ENCODE data around the gene OR10A3.
"Not testable (repeated sequence)": the region's sequence is repeated elsewhere in the genome, so short reads cannot be mapped to it uniquely, and the experiment has no call there.

The OR10A3 gene, protein sequence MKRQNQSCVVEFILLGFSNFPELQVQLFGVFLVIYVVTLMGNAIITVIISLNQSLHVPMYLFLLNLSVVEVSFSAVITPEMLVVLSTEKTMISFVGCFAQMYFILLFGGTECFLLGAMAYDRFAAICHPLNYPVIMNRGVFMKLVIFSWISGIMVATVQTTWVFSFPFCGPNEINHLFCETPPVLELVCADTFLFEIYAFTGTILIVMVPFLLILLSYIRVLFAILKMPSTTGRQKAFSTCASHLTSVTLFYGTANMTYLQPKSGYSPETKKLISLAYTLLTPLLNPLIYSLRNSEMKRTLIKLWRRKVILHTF

DNA sequence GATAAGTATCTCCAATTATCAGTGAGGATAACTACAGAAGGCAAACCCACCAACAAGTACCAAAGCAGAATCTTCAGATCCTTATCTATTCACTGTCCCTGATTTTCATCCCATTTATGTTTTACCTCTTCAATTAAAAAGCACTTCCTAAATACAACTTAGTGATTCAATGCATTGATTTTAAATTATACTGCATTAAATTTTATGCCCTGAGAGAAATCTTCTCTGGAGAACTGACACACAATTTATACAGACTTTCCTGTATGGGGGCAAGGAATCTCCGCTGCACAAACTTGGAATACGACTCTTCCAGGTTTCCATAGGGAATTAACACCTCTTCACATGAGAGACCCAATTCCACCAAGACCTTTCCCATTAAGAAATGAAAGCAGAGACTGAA, at the start of gene OR10A3:
TSS of gene OR10A3 (minus strand) at position 101 of the 400 bp plus-strand sequence. CDS start 2,188 bp downstream, outside the sequence.
- DNase-seq: no peak

DNA sequence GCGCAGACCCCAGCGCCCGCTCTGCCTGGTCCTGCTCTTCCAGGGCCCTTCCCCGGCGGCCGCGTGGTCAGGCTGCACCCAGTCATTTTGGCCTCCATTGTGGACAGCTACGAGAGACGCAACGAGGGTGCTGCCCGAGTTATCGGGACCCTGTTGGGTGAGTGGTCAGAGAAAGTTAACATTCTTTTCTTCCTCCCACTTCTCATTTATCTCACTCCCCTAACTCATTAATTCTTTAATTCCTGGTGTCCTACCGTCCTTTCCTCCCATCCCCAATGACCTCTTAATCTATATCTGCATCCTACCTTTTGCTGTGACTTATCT, 46.0 kb upstream of the OR10A3 start:
- not testable (repeated sequence) for DNase-seq

DNA sequence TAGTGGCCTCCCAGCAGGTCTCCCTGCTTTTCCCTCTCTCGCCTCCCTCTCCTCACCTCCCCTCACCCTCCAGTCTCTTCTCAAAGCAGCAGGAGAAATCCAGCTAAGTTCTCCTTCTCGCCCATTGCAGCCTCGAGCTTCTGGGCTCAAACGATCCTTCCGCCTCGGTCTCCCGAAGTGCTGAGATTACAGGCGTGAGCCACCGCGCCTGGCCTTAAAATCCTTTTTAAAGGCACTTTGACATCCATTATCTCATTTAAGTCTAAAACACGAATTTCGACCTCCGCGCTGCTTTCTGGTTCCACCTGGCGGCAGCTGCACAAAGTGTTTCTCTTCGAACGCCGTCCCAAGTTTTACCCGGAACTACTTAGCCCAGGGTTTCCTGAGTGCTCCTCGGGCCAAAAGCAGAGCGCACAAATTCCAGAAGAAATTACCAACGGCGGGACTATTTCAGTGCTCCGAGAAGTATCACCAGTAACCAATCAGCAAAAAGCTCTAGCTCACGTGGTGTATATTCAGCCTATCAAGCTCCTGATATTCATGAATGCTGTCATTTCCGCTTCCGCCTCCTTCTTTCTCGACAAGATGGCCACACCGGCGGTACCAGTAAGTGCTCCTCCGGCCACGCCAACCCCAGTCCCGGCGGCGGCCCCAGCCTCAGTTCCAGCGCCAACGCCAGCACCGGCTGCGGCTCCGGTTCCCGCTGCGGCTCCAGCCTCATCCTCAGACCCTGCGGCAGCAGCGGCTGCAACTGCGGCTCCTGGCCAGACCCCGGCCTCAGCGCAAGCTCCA, 45.5 kb upstream of the OR10A3 start, which contains the start of gene EIF3F:
TSS of gene EIF3F (plus strand) at position 570 of the 792 bp plus-strand sequence. CDS start at position 586, 16 bp downstream.
- peak; percentile 94 for DNase-seq

DNA sequence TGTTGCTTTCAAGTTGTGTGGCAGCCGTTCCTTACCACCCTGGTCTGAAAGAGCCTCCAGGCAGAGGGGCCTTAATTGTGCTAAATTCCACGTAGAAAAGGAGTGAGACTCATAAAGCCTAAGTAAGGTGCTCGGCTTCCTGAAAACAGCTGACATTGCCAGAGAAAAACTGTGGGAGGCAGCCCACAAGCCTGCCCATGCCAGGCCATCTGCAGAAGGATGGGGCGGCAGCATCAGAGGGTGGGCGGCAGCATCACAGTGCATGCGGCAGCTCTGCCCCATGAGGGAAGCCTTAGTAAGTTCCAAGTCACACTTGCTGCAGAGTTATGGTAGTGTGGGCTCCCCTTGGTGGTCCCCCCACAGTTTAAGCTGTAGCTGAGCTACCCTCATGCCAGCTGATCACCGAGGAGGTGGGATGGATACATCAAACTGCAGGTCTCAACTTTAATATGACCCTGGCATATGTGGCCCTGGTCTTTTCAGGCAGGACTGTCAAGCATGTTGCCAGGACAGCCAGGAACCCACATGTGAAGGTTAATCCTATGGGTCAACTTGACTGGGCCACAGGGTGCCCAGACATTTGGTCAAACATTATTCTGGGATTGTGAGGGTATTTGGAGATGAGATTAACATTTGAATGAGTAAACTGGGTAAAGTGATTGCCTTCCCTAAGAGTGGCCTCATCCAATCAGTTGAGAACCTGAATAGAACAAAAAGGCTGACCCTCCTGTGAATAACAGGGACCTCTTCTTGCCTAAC, 42.5 kb upstream of the OR10A3 start:
- DNase-seq: no peak

DNA sequence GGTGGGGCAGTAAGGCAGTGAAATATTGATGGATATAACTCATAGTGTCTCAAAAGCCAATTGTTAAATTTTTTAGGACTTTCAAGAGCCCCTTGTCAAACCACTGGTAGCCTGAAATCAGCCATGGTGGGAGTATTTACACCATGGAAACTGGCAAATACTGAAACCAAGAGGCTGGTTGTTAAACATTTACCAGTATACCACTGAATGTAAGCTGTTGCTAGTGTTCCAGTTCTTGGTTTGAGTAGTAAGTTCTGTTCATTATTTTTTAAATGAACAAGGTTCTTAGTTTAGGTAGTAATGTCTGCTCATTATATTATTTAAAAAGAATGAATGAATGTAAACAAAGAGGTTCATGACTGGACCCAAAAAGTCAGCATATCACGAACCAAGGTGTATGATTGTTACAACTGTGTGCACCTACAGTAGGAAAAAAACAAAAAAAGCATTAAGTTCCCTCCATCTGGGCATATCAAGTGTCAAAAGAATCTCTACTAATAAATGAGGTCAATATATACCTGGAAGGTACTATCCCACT, 41.1 kb upstream of the OR10A3 start:
- no peak for DNase-seq

DNA sequence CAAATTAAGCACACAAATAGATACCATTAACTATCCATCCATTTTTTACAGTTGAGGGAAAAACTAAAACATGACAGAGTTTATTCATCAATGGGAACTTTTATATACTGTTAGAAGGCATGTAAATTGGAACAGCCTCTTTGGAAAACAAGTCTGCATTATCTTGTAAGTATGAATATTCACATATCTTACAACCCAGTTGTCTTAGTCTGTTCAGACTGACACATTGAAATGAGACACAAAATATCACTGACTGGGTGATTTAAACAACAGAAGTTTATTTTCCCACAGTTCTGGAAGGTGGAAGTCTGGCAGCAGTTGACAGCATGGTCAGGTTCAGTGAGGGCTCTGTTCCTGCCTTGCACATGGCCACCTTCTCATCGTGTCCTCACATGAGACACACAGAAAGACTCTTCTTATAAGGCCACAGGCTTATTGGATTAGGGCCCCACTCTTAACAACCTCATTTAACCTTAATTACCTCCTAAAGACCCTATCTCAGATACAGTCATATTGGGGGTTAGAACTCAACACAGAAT, 40.2 kb upstream of the OR10A3 start:
- no peak for DNase-seq

DNA sequence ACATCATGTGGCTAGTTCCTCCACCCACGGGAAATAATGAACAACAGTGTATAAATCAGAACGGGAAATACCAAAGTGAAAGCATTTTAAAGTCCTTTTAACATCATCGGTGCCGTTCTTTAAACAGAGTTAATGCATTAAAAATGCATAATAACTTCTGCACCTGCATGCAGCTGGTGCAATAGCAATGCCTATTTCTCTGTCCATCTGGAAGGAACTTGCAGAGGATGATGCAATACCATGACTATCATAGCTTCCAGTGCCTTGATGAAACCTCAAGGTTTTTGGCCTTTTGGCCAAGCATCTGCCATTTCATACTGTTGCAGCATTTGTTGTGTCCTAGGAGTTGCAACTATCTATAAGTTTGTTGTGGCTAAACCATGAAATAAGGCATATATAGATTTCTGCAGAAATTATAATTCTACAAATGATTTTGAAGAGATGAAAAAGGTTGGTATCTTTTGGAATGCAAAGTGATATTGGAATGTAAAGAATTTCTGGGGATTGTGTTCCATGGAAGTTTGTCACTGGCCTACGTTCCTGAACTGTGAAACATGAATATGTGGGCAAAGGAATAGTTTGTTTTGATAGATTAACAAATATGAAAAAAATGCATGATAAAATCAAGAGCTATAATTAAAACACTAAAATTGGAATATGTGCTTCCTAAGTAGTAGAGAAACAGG, 35.9 kb upstream of the OR10A3 start:
- DNase-seq: no peak

DNA sequence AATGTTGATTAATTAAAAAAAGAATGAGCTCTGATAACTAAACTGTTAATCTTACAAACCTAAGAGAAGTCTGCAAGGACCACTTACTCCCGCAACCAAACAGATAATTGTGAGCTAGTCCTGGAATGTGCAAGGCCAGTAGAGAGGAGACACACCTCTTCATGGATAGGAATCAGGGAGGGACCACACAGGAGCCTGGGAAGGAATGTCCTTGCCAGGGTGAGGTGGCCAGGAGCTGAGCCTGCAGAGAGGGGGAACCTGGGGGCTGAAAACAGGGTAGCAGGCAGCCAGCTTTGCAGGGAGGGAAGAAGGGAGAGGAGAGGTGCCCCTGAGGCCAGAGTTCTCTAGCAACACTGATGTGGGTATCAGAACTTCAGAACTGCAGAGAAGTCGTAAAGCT, 33.2 kb upstream of the OR10A3 start:
- no peak for DNase-seq

DNA sequence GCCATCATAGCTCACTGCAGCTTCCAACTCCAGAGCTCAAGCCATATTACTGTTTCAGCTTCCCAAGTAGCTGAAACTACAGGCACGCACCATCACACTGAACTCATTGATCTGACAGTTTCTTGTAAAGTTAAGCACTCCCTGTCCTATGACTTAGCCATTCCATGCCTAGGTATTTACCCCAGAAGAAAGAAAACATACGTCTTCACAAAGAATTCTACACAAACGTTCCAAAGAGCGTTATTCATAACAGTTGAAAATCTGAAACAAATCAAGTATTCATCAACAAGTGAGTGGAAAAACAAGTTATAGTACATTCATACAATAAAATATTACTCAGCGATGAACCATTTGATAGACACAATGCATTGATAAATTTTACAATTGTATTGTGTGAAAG, 31.5 kb upstream of the OR10A3 start:
- DNase-seq: no peak

DNA sequence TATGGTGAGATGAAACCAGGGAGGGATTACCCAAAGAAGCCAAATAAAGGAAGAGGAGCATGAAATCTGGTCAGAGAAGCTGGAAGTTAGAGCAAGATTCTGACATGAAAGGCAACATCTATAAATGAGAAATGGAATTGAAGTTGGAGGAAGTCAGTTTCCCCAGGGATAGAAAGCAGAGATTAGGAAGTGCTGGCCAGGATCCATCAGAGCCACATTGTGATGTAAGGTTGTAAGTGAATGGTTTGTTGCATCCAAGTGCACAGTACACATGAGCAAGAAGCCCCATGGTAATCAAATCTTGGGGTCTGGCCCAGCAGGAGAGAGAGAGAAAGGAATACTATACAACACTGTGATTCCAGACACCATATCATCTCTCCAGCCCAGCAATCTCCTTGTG, 30.3 kb upstream of the OR10A3 start:
- no peak for DNase-seq

DNA sequence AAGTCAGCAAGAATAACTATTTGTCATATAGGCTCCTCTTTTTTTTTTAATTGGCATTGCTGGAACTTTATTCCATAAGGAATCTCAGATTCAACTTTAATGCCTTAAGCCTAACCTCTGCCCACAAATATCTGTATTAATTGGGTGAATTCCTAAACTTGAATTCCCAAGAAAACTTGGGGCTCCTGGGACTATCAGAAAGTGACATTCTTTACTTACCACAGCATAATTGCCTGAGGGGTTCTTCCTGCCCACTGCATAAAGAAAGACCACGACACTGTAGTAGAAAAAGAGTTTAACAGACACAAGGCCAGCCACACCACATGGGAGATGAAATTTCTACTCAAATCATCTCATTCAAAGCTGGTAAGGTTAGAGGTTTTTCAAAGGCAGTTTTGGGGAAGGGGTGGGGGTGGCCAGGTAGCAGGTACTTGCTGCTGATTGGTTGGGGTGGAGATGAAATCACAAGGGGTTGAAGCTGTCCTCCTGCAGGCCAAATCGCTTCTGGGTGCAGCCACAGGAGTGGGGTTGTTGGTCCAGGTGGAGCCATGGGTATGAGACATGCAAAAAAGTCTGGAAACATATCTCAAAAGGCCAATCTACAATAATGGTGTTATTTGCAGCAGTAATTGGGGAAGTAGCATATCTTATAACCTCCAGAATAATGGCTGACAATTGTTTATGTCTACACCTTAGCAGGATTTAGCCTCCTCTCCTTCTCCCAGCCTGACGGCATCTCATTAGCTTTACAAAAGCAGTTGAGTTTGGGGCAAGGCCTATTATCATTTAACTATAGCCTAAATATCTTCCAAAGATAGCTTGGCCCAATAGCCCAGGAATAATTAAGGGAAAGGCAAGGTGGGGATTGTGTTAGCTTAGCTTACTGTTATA, 28.5 kb upstream of the OR10A3 start:
- no peak for DNase-seq

DNA sequence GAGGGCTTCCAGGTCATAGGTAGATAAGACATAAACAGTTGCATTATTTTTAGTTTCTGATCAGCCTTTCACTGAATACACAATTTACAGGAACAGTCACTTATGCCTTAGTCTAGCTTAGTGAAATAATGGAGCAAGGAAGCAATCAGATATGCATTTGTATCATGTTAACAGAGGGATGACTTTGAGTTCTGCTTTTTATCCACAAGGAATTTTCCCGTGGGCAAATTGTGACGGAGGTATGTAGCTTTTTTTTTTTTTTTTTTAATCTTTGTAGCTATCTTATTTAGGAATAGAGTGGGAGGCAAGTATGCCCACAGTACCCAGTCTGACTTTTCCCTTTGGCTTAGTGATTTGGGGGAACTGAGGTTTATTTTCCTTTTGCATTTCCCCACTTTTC, 27.2 kb upstream of the OR10A3 start:
- DNase-seq: no peak

DNA sequence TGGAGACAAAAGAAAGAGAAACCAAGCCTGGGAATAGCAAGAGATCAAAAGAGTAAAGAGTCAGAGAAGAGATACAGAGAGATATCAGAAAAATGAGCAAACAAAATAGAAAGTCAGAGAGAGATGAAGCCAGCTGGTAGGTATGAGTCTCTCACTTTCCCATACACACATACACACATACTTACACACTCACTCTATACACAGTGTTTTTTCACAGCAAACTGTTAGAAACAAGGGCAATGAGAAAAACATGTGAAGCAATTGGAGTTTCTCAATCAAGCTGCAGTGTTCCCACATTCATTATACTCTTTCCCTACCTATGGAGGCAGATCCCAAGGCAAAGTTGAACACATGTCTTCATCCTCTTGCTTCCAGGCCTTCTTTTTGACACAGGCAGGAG, 26.3 kb upstream of the OR10A3 start:
- no peak for DNase-seq

DNA sequence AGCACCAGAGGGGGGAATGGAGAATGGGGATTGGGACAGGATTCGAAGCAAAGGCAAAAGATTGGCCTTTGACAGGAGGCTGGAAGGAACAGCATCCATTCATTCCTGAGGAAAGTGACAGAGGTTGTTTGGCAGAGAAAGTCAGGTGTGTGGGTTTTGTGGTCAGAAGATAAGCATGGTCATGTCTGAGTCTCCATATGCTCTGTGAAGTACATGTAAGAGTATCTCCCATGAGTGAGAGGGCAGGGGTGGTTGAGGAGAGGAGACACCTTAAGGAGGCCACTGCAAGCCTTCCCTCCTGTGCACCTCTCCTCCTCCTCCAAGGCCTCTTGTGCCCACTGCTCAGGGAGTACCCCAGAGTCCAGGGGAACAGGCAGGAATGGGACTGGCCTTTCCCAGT, 25.6 kb upstream of the OR10A3 start:
- DNase-seq: no peak

DNA sequence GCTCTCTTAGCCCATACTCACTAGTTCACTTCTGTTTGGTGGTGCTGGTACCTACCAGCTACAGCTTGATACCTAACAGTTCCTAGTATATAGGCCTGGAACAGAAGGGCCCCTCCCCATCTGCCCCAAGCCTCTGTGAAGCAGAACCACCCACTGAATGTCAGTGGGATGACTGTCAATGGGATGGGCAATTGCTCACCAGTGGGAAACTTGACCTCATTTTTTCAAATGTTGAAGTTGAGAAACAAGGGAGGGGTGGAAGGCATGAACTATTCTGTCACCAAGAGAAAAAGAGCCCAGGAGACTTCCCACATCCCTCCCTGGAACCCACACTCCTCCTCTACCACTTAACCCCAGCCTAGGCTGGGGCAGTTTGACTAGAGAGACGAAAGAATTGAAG, 23.9 kb upstream of the OR10A3 start, which contains the start of gene NLRP10:
TSS of gene NLRP10 (minus strand) at position 62 of the 400 bp plus-strand sequence. CDS start 1,952 bp downstream, outside the sequence.
- no peak for DNase-seq

DNA sequence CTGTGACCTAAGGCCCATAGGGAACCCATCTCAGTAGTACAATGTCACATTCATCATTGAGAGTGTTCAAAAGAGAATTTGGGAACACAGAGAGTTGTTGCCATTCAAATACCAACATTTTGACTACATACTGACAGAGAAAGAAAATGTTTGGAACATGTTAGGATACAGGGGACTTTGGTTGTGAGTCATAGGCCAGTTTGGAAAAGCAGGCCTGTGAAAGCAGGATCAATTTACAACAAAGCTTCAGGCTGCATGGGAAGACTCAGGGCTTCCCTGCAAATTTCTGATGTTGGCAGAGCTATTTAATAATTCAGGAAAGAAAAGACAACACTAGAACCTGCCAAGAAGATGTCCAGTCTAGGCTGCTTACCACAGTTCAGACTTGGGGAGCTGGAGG, 23.4 kb upstream of the OR10A3 start:
- DNase-seq: no peak

DNA sequence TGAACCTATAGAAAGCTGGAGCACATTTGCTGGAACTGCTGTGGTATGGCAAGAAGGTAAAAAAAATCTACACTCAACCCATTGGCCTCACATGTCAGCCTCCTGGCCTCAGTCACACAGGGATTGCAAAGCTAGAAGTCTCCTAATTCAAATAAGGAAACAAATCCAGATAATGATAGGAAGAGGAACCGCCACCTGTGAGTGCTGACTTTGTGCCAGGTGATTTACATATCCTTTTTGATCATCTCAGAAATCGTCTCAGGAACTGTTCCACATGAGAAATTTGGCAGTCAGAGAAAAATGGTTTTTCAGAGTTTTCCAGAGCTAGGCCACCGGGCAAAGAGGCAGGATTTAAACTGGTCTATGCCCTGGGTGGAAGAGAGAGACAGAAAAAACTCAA, 22.8 kb upstream of the OR10A3 start:
- DNase-seq: no peak

DNA sequence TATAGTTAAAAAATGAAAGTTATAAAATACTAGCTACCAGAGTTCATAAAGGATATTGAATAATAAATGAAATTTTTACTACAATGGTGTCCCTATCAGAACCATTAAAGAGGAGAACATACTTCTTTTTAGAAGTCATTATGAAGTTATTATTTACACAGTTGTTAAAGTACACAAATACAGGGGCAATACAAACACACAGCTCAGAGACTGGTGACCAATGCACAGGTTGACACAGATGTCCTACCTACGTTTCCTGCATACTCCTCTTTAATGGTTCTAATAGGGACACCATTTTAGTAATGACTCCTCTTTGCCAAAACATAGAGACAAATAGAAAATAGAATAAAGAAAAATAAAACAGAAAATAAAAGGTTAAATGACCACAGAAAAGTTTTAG, 13.7 kb upstream of the OR10A3 start:
- no peak for DNase-seq

DNA sequence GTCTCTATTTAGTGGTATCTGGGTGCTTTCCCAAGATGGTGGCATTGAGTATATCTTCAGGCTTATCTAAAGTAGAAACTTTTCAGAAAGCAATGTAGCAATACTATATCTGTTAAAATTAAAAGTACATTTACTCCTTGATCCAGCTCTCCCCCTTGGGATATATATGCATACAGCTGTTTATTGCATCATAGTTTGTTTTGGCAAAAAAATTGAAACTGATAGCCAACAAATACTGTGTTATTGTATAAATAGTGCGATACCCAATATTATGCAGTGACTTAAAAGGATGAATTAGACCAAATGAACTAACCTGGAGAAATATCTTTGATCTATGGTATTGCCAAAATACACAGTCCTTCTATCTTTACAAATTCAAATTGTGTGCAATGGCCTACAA, 8.4 kb upstream of the OR10A3 start:
- no peak for DNase-seq

DNA sequence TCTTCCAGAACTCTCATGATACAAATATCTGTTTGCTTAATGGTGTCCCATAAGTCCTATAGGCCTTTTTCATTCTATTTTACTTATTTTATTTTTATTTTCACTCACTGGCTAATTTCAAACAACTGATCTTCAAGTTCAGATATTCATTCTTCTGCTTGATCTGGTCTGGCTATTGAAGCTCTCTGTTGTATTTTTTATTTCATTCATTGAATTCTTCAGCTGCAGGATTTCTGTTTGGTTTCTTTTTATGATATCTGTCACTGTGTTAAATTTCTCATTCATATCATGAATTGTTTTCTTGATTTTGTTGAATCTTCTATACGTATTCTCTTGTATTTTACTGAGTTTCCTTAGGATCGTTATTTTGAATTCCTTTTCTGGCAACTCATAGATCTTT, 2.6 kb upstream of the OR10A3 start:
- DNase-seq: no peak

DNA sequence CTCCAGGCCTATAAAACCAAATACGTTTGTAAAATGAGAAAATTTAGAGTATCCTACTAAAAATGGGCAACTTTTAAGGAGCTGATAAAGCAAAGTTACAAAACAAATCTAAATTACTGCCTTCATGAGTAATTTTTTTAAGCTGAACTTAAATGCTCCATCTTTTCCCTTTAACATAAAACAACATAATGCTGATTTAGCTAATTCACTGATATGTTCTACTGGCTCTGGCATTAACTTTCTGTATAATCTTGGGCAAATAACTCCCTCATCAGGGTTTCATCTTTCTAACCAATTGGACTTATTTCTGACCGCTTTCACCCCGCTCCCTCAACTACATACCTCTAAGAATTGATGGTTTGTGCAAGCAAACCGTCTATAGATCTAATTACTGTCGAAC, 362 bp downstream of the OR10A3 start:
- DNase-seq: no peak

Data from SIG-M5 (cell line).